ENCODE data around the gene TMA7.

DNA sequence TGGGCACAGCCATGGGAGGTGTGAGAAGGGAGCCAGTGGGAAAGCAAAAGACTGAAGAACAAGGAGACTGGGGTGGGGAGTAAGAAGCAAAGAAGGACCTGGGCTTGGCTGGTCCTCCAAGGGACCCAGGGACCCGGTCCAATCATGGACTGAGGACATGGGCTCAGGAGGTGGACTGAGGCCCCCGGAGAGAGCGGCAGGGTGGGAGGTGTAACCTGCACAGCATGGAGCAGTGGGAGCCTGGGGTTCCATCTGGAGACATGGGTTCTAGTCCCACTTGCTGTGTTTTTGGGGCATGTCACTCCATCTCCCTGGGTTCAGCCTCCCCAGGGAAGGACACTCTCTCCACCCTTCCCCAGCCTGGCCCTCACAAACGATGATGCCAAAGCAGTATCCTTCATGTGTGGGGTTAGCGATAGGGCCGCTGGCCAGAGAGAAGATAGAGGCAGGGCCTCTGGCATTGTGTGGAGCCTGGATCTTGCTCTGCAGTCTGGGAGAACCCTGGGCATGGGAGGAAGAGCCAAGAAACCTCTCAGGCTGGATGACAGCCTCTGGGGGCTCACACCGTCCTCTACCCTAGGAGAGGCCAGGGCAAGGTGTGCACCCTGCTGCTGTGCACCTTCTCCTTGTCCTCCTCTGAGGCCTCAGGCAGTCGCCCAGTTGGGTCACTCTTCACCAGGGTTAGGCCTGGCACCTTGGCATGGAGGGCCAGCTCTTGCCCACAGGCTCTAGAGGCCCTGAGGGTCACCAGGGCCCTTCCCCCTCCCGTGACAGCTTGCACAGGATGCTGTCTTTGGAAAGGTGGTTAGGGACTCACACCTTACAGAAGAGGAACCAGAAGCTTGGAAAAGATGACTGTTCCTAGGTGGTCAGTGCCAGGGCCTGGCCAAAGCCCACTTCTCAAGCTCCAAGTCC, 42.0 kb upstream of the TMA7 start:
- TF ChIP-seq EZH2phosphoT487 (IDR thresholded peaks at IDR 0.05; ENCODE audit: borderline replicate concordance), result no peak
- TF ChIP-seq, protein P1, sequence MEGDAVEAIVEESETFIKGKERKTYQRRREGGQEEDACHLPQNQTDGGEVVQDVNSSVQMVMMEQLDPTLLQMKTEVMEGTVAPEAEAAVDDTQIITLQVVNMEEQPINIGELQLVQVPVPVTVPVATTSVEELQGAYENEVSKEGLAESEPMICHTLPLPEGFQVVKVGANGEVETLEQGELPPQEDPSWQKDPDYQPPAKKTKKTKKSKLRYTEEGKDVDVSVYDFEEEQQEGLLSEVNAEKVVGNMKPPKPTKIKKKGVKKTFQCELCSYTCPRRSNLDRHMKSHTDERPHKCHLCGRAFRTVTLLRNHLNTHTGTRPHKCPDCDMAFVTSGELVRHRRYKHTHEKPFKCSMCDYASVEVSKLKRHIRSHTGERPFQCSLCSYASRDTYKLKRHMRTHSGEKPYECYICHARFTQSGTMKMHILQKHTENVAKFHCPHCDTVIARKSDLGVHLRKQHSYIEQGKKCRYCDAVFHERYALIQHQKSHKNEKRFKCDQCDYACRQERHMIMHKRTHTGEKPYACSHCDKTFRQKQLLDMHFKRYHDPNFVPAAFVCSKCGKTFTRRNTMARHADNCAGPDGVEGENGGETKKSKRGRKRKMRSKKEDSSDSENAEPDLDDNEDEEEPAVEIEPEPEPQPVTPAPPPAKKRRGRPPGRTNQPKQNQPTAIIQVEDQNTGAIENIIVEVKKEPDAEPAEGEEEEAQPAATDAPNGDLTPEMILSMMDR (conservative IDR thresholded peaks at IDR 0.05; ENCODE audit: low read length), result no peak
